A673 (cell line): Measurements from ENCODE around the gene SSH2.

Experiments
- CTCF ChIP-seq: fragments of 300-800, 200-600 bp; sonication (generic); conservative IDR thresholded peaks from 2 replicates; pipeline ENCODE4 v1.5.1; 2017; ENCODE audit warnings: low read depth, mild to moderate bottlenecking, antibody characterized with exemption, low read length, moderate library complexity, mixed read lengths
- EZH2 ChIP-seq: fragments of 200-600 bp; sonication (generic); IDR thresholded peaks from 2 replicates; pipeline ENCODE4 v1.6.1; 2017; ENCODE audit warnings: borderline replicate concordance, low read depth, mild to moderate bottlenecking, mixed read lengths, antibody characterized with exemption, low read length; ENCODE audit not compliant: poor library complexity, severe bottlenecking

- no peak for TF ChIP-seq CTCF
- TF ChIP-seq EZH2, result no peak
Measured at GRCh38 chr17:29710520-29710884, 219.5 kb downstream of the SSH2 start.
